Cardiac septum (tissue), 1 donor: ENCODE measurements around the gene CAB39. TPM values are rescaled to one million over a fixed set of nuclear protein-coding genes. Genes with fewer than 3 reads are reported as not detected.

Experiments
- DNase-seq: peaks from one replicate; pipeline ENCODE4 v3.0.0-alpha.2; 2020; ENCODE audit warnings: low spot score
- intact Hi-C: fragments of 100-400 bp; cut with DNase I; formaldehyde crosslinking; loops from one replicate; pipeline ENCODE4 v1.14.0; 2022
- total RNA-seq: library from RNA; stranded (reverse); fragmentation: NEBNext Ultra II Directional; extraction: Animal tissue kit (Norgen Biotek cat#: 25700); gene quantifications from one replicate; pipeline ENCODE4 v1.2.1, GENCODE V29; 2021
- donor health status: DM: no; HTN: no; CAD: no.

CAB39 gene
- total RNA-seq, 1 donor from 2014 or later, result 75.1 TPM

DNA sequence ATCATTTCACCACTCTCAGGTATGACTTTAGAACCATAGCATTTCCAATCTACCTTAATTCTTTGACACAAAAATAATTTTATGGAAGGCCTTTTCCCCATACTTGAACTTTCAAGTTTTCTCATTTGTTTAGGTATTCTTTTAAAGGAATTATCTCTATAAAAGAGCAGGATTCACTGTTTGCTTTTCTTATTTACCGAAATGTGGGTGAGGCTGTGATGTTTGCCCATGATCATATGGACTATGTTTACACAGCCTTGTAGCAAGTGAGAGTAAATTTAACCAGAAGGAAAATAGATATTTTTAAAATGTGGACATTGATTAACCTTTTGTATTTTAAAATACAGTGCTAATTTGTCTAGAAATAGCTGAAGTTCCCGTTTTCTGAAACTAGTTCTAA is 26.3 kb downstream of the CAB39 start:
- DNase-seq, result no peak
- intact Hi-C loops, result no loop called here

DNA sequence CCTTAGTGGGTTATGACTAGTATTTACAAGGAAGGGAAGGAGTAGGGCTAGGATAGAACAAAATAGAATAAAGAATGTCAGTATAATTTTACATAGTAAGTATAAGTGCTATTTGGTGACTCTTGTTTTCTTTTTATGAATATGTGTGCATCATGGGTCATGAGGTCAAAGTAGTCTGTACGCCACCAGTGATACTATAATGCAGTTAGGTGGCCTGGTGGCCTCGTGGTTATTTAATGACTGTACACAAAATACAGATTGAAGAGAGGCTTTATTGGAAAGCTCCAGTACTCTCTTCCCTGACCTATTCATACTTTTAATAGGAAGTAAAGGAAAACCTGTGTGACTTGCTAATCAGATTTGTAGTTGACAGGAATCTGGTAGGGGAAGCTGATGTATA is 27.3 kb downstream of the CAB39 start:
- intact Hi-C loops, result no loop called here

DNA sequence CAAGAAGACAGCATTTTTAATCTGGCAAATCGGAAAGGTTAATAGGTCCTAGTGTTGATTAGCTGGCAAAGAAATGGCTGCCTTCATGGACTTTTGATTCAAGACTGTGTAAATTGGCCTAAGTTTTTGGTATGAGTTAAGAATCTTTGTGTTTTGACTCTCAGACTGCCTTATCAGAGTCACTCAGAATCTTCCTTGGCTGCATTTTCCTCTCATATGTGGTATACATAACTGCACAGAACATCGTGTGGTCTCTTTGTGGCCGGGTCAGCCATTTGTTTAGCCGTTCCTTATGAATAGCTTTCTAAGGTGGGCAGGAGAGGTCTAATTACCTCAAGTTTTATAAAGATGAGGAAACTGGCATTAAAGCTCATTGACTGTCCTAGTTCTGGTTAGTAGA is 30.1 kb downstream of the CAB39 start:
- intact Hi-C loops, result no loop called here
- DNase-seq, result no peak

More for the DNA sequence above, 27.3 kb downstream of the CAB39 start:
- DNase-seq, result no peak

DNA sequence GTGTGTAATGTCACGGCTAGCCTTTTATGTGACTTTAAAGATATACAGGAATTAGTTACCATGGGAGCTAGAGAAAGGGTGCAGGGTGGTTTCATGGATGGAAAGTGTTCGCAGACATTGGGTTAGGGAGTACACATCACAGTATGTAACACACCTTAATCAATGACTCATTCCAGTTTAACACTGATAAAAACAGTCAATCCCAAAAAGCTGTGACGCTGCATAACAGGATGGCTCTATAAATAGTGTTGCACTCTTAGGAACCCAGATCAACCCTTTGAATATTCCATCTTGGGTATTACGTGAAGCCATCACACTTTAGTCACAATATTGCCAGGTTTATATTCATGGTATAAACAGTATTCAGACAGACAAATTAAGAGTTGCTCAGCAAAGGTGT is 33.6 kb downstream of the CAB39 start:
- intact Hi-C loops, result no loop called here
- DNase-seq, result no peak

DNA sequence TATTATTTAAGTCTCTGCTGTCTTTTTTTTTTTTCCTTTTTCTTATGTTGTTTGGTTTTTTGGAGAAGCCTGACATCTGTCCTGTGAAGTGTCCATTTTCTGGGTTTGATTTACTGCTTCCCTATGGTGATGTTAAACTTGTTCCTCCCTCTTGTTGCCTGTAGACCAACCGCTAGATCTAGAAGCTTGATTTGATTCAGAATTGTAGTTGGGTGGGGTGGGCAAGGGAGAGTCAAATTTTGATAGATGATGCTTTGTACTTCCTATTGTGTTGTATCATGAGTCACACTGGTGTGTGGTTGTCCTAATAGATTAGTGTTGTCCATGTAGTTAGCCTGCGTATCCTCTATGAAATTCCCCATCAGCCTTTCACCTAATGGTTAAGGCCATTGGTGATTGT is 35.4 kb downstream of the CAB39 start:
- intact Hi-C loops, result no loop called here
- DNase-seq, result no peak

DNA sequence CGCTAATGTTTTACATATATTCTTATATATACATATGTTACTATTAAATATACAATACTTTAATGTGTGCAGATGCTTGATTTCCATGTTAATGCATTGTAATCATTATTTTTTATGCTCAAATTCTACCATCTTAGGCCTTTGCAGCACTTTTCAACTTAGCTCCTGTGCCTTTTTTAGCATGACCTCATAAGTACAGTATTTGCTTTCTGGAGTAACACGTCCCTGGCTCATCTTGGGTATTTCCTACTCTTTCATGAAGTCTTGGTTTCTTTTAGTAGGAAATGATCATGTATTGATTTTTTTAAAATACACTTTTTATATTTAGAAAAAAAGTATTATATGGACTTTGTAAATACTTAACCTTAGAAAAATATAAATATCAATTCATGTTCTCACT is 36.5 kb downstream of the CAB39 start:
- no peak for DNase-seq
- intact Hi-C loops, result no loop called here

DNA sequence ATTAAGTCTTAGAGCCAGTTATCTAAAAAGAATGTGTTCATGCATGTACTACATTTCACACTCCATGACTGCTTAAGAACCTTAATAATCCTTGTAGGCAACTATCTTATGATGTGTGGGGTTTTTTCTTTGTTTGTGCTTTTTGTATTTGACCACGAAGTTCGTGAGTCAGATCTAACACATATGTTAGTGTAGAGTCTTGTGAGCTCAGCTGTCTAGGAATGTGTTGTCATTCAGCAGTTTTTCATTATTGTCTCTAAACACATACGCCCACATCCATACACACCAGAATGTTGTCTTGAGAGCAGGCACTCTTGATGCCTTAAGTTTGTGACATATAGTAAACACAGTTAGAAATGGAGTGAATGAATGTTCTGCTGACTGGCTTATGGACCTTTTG is 38.4 kb downstream of the CAB39 start:
- intact Hi-C loops, result no loop called here

DNA sequence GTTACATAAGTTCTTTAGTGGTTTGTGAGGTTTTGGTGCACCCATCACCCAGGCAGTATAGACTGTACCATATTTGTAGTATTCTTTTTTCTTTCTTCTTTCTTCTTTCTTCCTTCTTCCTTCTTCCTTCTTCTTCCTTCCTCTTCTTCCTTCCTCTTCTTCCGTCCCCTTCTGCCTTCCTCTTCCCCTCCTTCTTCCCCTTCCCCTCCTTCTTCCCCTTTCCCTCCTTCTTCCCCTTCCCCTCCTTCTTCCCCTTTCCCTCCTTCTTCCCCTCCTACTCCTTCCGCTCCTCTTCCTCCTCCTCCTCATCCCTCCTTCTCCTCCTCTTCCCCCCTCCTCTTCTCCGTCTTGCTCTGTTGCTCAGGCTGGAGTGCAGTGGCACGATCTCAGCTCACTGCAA is 41.6 kb downstream of the CAB39 start:
- intact Hi-C loops, result no loop called here

More for the DNA sequence above, 38.4 kb downstream of the CAB39 start:
- DNase-seq, result no peak

DNA sequence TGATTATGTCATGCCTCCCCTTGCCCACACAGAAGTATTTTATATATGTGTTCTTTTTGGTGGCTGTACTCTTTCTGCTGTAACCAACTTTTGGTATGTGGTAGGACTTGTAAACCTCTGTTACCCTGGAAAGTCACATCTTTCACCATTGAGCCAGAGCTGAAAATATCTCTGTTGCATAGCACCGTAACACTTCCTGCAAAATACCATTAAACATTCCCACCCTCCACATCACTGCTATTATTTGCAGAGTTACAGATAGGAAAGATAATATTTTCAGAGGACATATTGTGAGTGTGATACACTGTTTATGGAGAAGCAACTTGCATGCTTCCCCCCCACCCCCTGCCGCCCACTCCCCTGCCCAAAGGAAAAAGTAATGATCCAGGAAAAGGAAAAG is 44.8 kb downstream of the CAB39 start:
- intact Hi-C loops, result loop anchor here (5.0 kb wide), 2 partner anchors 35 to 45 kb away; partner anchors contain the start of gene CAB39
- DNase-seq, result no peak

More for the DNA sequence above, 41.6 kb downstream of the CAB39 start:
- DNase-seq, result no peak

DNA sequence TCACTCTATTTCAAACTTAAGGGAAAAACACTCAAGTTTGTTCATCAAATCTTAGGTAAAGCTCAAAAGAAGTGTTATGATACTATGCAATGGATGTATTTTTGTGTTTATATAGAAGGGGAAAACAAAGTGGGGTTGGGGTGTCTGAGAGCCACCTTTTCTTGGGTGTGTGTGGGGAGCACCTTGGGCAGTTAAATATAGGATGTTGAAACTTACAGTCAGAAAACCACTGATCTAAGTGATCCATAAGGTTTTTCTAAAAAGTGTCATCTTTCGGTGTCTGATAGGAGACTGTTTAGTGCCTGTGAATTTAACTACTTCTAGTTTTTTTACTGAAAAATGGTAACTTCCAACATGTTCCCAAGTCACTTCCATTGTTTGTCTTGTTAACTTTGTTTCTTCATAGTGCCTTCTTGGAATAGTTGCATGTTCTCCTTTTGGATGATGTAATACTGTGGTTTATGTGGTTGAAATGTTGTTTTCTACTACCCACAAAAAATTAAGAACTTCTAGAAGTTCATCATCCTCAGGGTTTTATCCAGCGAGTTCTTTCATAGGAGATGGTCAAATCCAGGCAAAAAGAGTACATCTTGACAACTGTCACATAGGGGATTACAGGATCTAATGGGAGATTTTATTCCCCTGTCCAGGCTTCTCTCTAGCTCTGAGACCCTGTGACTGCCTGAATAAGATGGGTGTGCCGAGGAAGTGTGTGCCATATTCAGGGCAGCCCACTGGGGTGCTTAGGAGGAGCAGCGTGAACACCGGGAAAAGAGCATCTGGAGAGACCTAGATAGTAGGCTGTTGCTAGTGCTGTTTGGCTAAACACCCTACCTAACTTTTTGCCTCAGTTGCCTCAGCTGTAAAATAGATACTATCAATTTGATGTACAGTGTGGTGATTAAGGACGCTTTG is 46.2 kb downstream of the CAB39 start:
- no peak for DNase-seq
- intact Hi-C loops, result loop anchor here (5.0 kb wide), 2 partner anchors 33 to 47 kb away; partner anchors contain the start of gene CAB39

DNA sequence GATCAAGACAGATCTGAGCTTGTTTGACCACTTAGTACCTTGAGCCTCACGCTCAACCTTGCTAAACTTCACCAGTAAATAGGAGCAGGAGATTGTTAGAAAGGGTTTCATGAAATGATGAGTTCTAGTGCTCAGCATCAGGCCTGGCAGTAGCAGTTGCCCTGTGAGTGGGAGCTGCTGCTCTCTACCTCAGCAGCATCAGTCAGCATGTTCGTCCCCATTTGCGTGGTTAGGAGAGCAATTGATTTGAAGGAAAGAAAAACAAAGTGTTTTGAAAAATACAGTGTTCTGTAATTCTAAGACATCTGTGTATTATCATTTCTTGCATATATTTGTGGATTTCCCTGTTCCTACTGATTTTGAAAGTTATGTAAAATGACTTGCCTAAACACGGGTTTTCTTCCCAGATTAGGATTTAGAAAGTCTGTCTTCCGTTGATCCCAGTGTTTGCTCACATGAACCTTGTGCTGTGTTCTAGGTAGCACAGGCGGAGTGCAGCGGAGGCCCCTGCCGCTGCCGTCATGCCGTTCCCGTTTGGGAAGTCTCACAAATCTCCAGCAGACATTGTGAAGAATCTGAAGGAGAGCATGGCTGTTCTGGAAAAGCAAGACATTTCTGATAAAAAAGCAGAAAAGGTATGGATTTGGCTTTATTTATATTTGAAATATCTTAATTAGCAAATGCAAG is 47.0 kb downstream of the CAB39 start:
- intact Hi-C loops, result loop anchor here (5.0 kb wide), 2 partner anchors 33 to 47 kb away; partner anchors contain the start of gene CAB39
- no peak for DNase-seq

DNA sequence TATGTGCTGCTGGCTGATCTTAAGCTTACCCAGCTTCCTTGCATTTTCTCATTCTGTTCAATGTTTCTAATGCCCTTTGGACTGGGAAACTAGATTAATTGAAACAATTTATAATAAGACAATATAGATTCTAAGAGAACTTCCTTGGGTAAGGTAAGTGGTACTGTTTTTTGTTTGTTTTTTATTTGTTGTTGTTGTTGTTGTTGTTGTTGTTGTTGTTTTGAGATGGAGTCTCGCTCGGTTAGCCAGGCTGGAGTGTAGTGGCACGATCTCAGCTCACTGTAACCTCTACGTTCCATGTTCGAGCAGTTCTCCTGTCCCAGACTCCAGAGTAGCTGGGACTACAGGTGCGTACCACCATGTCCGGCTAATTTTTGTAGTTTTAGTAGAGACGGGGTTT is 49.1 kb downstream of the CAB39 start:
- intact Hi-C loops, result no loop called here
- DNase-seq, result no peak

DNA sequence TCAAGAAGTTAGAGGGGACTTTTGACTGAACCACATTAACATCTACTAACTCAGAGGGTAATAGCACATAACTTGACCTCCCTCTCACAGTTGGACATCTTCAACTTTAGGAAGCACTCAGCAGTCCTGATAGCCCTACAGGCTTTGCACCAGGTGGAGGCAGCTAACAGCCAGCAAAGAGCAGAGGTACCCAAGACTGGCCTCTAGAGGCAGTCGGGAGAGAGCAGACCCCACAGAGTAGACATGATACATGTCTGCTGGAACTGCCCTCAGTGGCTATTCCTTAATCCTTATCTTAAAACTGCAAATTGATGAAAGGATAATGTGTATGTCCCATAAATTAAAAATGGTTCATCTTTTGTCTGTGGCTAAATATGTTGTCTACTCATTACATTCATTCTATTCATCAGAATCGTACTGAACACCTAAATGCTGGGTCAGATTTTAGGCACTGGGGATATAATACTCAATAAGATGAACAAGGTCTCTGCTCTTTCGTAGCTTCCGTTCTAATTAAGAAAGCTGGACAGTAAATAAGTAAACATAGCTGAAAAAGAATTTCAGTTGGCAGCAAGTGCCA is 49.8 kb downstream of the CAB39 start:
- no peak for DNase-seq
- intact Hi-C loops, result no loop called here

DNA sequence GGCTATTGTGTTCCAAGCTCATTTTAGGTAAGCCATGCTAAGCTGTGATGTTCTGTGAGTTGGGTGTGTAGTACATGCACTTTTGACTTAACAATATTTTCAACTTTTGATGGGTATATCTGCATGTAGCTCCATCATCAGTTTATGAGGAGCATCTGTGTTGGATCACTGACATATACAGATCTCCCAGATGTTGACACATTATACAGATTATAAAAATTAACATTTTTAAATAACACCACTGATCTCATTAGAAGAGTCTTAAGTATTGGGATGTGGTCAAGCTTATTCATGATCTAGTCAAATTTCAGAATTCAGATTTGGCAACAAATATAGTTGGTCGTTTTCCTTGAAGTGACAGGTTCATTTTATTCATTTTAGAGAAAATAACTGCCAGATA is 51.7 kb downstream of the CAB39 start:
- no peak for DNase-seq
- intact Hi-C loops, result no loop called here

DNA sequence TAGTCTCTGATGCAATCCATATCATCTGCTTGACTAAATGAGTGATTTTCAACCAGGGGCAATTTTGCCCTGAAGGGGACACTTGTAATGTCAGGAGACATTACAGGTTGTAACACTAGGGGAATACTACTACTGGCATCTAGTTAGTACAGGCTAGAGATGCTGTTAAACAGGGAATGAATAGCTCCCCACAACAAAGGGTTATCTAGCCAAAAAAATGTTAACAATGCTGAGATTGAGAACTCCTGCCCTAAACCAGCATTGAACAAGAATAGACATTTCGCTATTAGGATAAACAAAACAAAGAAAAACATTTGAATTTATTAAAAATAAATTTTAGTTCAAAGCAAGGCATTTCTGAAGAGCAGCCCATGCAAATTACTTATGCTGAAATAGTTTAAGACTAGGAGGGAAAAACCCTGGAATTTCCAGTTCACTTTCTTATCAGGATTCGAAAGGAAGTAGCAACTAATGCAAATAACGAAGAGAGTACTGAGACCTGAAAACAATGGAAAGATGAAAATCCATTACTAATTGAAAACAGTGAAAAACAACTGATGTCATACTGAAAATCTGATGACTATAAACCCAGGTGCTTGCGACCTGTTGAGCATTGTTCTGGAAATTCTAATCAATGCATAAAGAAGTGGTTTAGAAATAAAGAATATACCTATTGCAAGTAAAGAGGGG is 53.1 kb downstream of the CAB39 start:
- DNase-seq, result no peak
- intact Hi-C loops, result no loop called here

DNA sequence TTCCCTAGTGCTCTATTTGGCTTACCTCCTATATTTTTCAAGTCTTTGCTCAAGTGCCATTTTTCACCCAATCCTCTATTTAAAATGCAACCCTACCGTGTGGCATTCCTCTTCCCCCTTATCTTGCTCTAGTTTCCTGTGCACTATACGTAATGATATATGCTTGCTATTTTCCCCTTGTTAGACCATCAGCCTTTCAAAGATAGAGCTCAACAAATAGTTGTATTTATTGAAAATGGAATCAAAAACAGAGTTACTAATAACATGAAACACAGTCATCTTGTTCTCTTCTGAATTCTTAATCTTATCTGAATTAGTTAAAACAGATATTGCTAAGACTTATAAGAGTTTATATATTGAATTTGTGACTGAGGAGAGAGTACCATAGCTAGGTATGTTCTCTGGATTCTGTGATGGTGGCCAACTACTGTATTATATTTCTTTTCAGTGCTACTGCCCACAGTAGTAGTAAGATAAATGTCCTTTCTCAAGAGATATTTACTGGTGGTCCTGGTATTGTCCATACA is 55.3 kb downstream of the CAB39 start:
- no peak for DNase-seq
- intact Hi-C loops, result no loop called here

DNA sequence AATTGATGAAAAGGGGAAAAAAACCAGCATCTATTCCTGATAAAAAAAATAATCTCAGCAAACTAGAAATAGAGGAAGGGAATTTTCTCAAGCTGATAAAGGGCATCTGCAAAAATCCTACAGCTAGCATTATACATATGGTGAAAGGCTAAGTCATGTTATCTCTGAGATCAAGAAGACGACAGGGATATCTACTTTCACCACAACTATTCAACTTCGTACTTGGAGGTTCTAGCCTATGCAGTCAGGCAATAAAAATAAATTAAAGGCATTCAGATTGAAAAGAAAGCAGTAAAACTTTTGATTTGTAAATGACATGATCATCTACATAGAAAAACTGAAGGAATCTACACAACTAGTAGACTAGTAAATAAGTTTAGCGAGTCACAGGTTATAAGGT is 58.2 kb downstream of the CAB39 start:
- no peak for DNase-seq
- intact Hi-C loops, result no loop called here

DNA sequence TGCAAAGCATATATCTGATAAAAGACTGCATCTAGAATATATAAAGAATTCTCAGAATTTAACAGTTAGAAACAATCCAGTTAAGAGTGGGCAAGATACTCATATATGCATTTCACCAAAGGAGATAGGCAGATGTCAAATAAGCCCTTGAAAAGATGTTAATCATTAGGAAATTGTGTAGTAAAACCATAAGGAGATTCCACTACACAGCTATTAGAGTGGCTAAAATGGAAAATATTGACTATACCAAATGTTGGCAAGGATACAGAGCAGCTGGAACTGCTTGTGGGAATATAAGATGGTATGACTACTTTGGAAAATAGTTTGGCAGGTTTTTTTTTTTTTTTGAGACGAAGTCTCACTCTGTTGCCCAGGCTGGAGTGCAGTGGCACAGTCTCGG is 59.5 kb downstream of the CAB39 start:
- no peak for DNase-seq
- intact Hi-C loops, result no loop called here

DNA sequence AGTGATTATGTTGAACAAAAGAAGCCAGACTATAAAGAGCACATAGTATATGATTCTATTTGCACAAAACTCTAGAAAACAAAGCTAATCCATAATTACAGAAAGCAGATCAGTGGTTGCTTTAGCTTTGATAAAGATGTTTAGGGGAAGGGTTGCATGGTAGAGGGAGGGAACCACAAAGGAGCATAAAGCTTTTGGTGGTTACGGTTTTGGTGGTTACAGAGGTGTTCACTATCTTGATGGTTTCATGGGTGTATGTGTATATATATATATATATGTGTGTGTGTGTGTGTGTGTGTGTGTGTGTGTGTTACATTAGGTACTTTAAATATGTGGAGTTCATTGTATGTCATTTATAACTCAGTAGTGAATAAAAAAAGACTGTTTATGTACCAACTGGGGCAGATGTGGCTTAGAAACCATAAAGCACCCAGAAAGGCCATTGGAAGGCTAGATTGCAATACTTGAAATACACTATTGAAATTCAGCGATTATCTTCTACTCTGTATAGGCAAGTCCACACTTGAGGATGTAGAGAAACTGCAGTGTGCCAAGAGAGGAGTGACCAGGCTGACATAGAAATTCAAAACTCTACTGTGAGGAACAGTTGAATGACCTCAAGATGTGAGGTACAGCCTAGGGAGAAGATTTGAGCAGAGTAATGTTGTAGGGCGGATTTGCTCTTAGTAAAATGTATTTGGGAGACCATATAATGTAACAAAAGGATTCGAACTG is 60.6 kb downstream of the CAB39 start:
- intact Hi-C loops, result no loop called here
- no peak for DNase-seq
